ENCODE results near the gene MKNK2. TPM values are rescaled to one million over a fixed set of nuclear protein-coding genes. Genes with fewer than 3 reads are reported as not detected.
"Not testable (repeated sequence)": the region's sequence is repeated elsewhere in the genome, so short reads cannot be mapped to it uniquely, and the experiment has no call there.

The MKNK2 gene
- total RNA-seq, 3 donors from 2014 or later: 94.7 to 170 (median 97.0) TPM

DNA sequence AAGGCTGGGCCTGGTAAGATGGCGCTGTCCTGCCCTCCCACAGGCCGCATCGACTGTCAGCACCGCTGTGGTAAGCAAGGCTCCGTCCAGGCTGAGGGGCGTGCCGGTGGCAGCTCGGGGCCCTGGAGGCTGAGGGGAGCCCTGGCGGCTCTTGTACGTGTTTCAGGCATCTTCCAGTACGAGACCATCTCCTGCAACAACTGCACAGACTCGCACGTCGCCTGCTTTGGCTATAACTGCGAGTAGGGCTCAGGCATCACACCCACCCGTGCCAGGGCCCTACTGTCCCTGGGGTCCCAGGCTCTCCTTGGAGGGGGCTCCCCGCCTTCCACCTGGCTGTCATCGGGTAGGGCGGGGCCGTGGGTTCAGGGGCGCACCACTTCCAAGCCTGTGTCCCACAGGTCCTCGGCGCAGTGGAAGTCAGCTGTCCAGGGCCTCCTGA lies 46.9 kb upstream of the MKNK2 start:
- TF ChIP-seq POLR2A (IDR thresholded peaks at IDR 0.05) (no peak), POLR2AphosphoS5 (IDR thresholded peaks at IDR 0.05) (no peak)
- TF ChIP-seq, protein P1, sequence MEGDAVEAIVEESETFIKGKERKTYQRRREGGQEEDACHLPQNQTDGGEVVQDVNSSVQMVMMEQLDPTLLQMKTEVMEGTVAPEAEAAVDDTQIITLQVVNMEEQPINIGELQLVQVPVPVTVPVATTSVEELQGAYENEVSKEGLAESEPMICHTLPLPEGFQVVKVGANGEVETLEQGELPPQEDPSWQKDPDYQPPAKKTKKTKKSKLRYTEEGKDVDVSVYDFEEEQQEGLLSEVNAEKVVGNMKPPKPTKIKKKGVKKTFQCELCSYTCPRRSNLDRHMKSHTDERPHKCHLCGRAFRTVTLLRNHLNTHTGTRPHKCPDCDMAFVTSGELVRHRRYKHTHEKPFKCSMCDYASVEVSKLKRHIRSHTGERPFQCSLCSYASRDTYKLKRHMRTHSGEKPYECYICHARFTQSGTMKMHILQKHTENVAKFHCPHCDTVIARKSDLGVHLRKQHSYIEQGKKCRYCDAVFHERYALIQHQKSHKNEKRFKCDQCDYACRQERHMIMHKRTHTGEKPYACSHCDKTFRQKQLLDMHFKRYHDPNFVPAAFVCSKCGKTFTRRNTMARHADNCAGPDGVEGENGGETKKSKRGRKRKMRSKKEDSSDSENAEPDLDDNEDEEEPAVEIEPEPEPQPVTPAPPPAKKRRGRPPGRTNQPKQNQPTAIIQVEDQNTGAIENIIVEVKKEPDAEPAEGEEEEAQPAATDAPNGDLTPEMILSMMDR (IDR thresholded peaks at IDR 0.05): no peak
- Histone ChIP-seq H3K36me3 (no peaks in the 10 kb centered on the region), H3K9me3 (no peaks in the 10 kb centered on the region), H3K4me1 (peaks cover 0 to 10% of the 10 kb centered on the region in 2 donors), H3K27ac (peak overlapping the region; percentile 92 to 97), H3K27me3 (no peaks in the 10 kb centered on the region), H3K4me3 (no peak overlapping the region)
- DNase-seq (ENCODE audit: low spot score in 2 of 2): no peak
- intact Hi-C loops (cut with DNase I; ENCODE audit: low total_unique reads): loop anchor here (10.0 kb wide), 1 partner anchor 193 kb away; the partner anchor contains the start of genes ADAT3 and SCAMP4

DNA sequence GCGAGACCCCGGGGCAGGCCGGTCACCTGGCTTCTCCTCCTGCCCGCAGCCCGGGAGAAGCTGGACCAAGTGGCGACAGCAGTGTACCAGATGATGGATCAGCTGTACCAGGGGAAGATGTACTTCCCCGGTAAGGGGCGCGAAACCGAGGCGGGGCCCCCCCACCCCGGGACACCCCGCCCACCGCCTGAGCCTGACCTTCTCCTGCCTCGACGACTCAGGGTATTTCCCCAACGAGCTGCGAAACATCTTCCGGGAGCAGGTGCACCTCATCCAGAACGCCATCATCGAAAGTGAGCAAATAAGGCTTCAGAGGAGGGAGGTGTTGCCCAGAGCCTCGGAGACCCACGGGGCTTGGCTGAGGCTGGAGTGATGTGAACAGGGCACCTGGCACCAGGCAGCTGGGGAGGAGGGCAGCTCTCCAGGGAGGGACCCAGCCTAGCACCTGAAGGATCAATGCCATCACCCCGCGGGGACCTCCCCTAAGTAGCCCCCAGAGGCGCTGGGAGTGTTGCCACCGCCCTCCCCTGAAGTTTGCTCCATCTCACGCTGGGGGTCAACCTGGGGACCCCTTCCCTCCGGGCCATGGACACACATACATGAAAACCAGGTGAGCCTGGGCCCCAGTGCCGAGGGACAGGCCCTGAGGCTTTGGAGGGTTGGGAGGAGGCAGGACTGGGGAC lies 46.3 kb upstream of the MKNK2 start:
- intact Hi-C loops (cut with DNase I; ENCODE audit: low total_unique reads): loop anchor here (10.0 kb wide), 1 partner anchor 193 kb away; the partner anchor contains the start of genes ADAT3 and SCAMP4
- no peaks in the 10 kb centered on the region for H3K36me3 ChIP-seq
- H3K4me3 ChIP-seq: peak overlapping the region; percentile 43 to 85 (median 70)
- H3K27ac ChIP-seq: peak overlapping the region; percentile 92 to 97
- H3K9me3 ChIP-seq: no peaks in the 10 kb centered on the region
- H3K4me1 ChIP-seq: peaks cover 0 to 10% of the 10 kb centered on the region in 2 donors
- no peak for TF ChIP-seq POLR2A (IDR thresholded peaks at IDR 0.05)
- TF ChIP-seq, protein P1 (IDR thresholded peaks at IDR 0.05): no peak
- TF ChIP-seq POLR2AphosphoS5 (IDR thresholded peaks at IDR 0.05): no peak
- DNase-seq (ENCODE audit: low spot score in 2 of 2): no peak
- no peaks in the 10 kb centered on the region for H3K27me3 ChIP-seq

DNA sequence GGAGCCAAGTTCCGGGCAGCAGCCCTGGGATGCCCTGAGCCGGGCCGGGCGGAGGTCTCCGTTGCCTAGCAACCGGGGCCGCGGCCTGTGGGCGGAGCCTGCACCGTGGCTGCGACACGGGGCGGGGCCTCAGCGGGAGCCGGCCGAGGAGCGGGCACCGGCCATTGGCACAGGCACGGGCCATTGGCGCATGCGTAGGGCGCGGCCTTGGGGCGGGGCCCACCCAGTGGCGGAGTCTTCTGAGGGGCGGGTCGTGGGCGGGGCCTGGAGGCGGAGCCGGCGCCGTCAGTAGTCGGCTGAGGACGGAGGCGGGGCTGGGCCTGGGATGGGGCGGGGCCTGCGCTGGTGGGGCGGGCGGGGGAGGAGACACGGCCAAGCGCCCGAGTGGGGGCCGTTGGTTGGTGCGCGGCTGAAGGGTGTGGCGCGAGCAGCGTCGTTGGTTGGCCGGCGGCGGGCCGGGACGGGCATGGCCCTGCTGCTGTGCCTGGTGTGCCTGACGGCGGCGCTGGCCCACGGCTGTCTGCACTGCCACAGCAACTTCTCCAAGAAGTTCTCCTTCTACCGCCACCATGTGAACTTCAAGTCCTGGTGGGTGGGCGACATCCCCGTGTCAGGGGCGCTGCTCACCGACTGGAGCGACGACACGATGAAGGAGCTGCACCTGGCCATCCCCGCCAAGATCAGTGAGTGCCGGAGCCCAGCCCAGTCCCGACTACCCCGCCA lies 45.6 kb upstream of the MKNK2 start, which contains the start of gene IZUMO4:
IZUMO4 (plus strand) TSS at position 436 of the 723 bp plus-strand sequence; CDS start at position 467, 31 bp downstream.
- H3K27ac ChIP-seq: peak within 1 kb of the TSS; percentile 92 to 97
- no peaks in the 10 kb centered on the region for H3K9me3 ChIP-seq
- peak within 1 kb of the TSS; percentile 61 to 85 (median 70) for H3K4me3 ChIP-seq
- intact Hi-C loops (cut with DNase I; ENCODE audit: low total_unique reads): loop anchor here (10.0 kb wide), 1 partner anchor 192 kb away; the partner anchor contains the start of genes ADAT3 and SCAMP4
- peak; percentile 98 to 100 for DNase-seq (ENCODE audit: low spot score in 2 of 2)
- no peaks in the 10 kb centered on the region for H3K27me3 ChIP-seq
- TF ChIP-seq, protein P1 (IDR thresholded peaks at IDR 0.05): peak; percentile 19 to 48 (median 27)
- TF ChIP-seq POLR2A (IDR thresholded peaks at IDR 0.05): no peak
- H3K36me3 ChIP-seq: no peaks in the 10 kb centered on the region
- peaks cover 0 to 10% of the 10 kb centered on the region in 2 donors for H3K4me1 ChIP-seq

- no peaks in the 10 kb centered on the region for H3K27me3 ChIP-seq
- TF ChIP-seq POLR2A (IDR thresholded peaks at IDR 0.05) (peak; percentile 44), POLR2AphosphoS5 (IDR thresholded peaks at IDR 0.05) (peak; percentile 90 to 92 (median 90))
- TF ChIP-seq, protein P1 (IDR thresholded peaks at IDR 0.05): peak; percentile 51 to 79 (median 73)
- no peaks in the 10 kb centered on the region for H3K9me3 ChIP-seq
- peak; percentile 86 to 88 for DNase-seq (ENCODE audit: low spot score in 2 of 2)
- intact Hi-C loops (cut with DNase I; ENCODE audit: low total_unique reads): loop anchor here (10.0 kb wide), 1 partner anchor 191 kb away; the partner anchor contains the start of genes ADAT3 and SCAMP4
- peak within 1 kb of the TSS; percentile 92 to 97 for H3K27ac ChIP-seq
- H3K4me1 ChIP-seq: peaks cover 0 to 16% of the 10 kb centered on the region in 2 donors
- peak within 1 kb of the TSS; percentile 61 to 85 (median 70) for H3K4me3 ChIP-seq
- H3K36me3 ChIP-seq: no peaks in the 10 kb centered on the region
These were observed 45.0 kb upstream of the MKNK2 start, which contains the start of gene MOB3A for GRCh38 chr19:2096034-2096479. TSS of gene MOB3A (minus strand) at chr19:2096326. CDS start at chr19:2078560, 17,766 bp downstream.

DNA sequence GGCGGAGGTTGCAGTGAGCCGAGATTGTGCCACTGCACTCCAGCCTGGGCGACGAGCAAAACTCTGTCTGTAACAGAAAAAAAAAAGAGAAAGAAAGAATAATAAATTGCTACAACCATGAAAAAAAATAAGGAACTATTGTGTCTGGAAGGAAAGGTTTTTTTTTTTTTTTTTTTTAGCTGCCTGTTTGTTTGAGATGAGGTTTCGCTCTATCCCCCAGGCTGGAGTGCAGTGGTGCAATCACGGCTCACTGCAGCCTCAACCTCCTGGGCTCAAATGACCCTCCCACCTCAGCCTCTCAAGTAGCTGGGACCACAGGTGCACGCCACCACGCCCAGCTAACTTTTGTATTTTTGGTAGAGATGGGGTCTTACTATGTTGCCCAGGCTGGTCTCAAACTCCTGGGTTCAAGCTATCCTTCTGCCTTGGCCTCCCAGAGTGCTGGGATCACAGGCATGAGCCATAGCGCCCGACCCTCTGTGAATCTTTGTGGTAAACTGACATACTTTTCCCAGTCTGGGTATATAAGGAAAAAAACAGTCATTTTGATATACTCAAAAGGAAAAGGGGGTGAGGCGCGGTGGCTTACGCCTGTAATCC lies 41.0 kb upstream of the MKNK2 start:
- Histone ChIP-seq H3K4me1 (peaks cover 0 to 21% of the 10 kb centered on the region in 2 donors), H3K27ac (peak overlapping the region; percentile 22 to 72)
- not testable (repeated sequence) for H3K4me3 ChIP-seq; H3K27me3 ChIP-seq; H3K36me3 ChIP-seq; H3K9me3 ChIP-seq; DNase-seq (ENCODE audit: low spot score in 2 of 2)
- intact Hi-C loops (cut with DNase I; ENCODE audit: low total_unique reads): loop anchor here (10.0 kb wide), 1 partner anchor 187 kb away; the partner anchor contains the start of genes ADAT3 and SCAMP4

All from breast epithelium (tissue), 4 donors.